GM12878 (cell line): ENCODE data around the gene MR1. TPM values are rescaled to one million over a fixed set of nuclear protein-coding genes. Genes with fewer than 3 reads are reported as not detected.

Experiments used
- BMI1 ChIP-seq: fragments of 450-650 bp; IDR thresholded peaks from 2 replicates; pipeline ENCODE4 v1.6.1; 2016; ENCODE audit warnings: mild to moderate bottlenecking, moderate library complexity, borderline replicate concordance
- CBFB ChIP-seq: IDR thresholded peaks from 2 replicates; pipeline ENCODE4 v1.6.1; 2016; ENCODE audit warnings: antibody characterized with exemption, low read depth
- CHD4 ChIP-seq: fragments of 200-600 bp; sonication (generic); IDR thresholded peaks from 2 replicates; pipeline ENCODE4 v1.6.1; 2016; ENCODE audit warnings: mild to moderate bottlenecking
- EGR1 ChIP-seq, 2 experiments: IDR thresholded peaks; 1 replicate in 1 of 2; 2 replicates in 1 of 2; pipeline ENCODE4 v1.6.1; 2011 to 2012; ENCODE audit warnings: low read depth in 2 of 2, low read length in 2 of 2, borderline replicate concordance in 1 of 2, mild to moderate bottlenecking in 1 of 2, moderate library complexity in 1 of 2
- GATAD2B ChIP-seq: fragments of 450-650 bp; conservative IDR thresholded peaks from 2 replicates; pipeline ENCODE4 v1.6.1; 2017; ENCODE audit warnings: low read depth, mild to moderate bottlenecking, moderate library complexity
- HDAC2 ChIP-seq: fragments of 200-600 bp; sonication (generic); IDR thresholded peaks from 2 replicates; pipeline ENCODE4 v1.6.1; 2017
- NFIC ChIP-seq: IDR thresholded peaks from 2 replicates; pipeline ENCODE4 v1.6.1; 2012; ENCODE audit warnings: low read depth, mild to moderate bottlenecking, inconsistent platforms, low read length, moderate library complexity
- NR2C1 ChIP-seq: fragments of 450-650 bp; IDR thresholded peaks from 2 replicates; pipeline ENCODE4 v1.6.1; 2017; ENCODE audit warnings: antibody characterized with exemption, mild to moderate bottlenecking, moderate library complexity
- PAX5 ChIP-seq: IDR thresholded peaks from 2 replicates; pipeline ENCODE4 v1.6.1; 2011; ENCODE audit warnings: low read depth, low read length, borderline replicate concordance
- POLR2AphosphoS2 ChIP-seq: IDR thresholded peaks from 2 replicates; pipeline ENCODE4 v1.6.1; 2011; ENCODE audit warnings: low read depth, mild to moderate bottlenecking, low read length, improper control_type of control experiment, moderate library complexity
- RAD21 ChIP-seq: IDR thresholded peaks from 2 replicates; pipeline ENCODE4 v1.6.1; 2011; ENCODE audit warnings: mild to moderate bottlenecking, low read depth, low read length, moderate library complexity; ENCODE audit not compliant: insufficient read depth
- RCOR1 ChIP-seq: conservative IDR thresholded peaks from 2 replicates; pipeline ENCODE4 v1.6.1; 2012; ENCODE audit warnings: low read depth, low read length, improper control_type of control experiment
- RUNX3 ChIP-seq: IDR thresholded peaks from 2 replicates; pipeline ENCODE4 v1.6.1; 2012; ENCODE audit warnings: low read length, inconsistent platforms
- SKIL ChIP-seq: fragments of 450-650 bp; IDR thresholded peaks from 2 replicates; pipeline ENCODE4 v1.6.1; 2017; ENCODE audit warnings: mild to moderate bottlenecking, low read depth, inconsistent platforms; ENCODE audit not compliant: poor library complexity, severe bottlenecking
- TCF12 ChIP-seq: IDR thresholded peaks from 2 replicates; pipeline ENCODE4 v1.6.1; 2011; ENCODE audit warnings: low read depth, mild to moderate bottlenecking, low read length
- USF1 ChIP-seq: IDR thresholded peaks from 2 replicates; pipeline ENCODE4 v1.6.1; 2011; ENCODE audit warnings: borderline replicate concordance, low read depth, mild to moderate bottlenecking, moderate library complexity, mixed read lengths, low read length; ENCODE audit not compliant: insufficient read depth; ENCODE audit errors: extremely low read length
- WRNIP1 ChIP-seq: IDR thresholded peaks from 2 replicates; pipeline ENCODE4 v1.6.1; 2011; ENCODE audit warnings: low read depth, low read length, improper control_type of control experiment, borderline replicate concordance
- ZNF384 ChIP-seq: IDR thresholded peaks from 2 replicates; pipeline ENCODE4 v1.6.1; 2012; ENCODE audit warnings: low read depth, mild to moderate bottlenecking, low read length, improper control_type of control experiment, borderline replicate concordance
- ZZZ3 ChIP-seq: IDR thresholded peaks from 2 replicates; pipeline ENCODE4 v1.6.1; 2011; ENCODE audit warnings: low read depth; ENCODE audit not compliant: control insufficient read depth, insufficient read length
- polyA plus RNA-seq, 11 experiments: library from polyadenylated mRNA; depleted of rRNA in 4 of 11; unstranded in 6 of 11; stranded (reverse) in 5 of 11; fragments of >200 nt; fragmentation: Nextera tagmentation in 4 of 11; fragmentation: Illumina TruSeq in 1 of 11; extraction: Ambion mirVana in 4 of 11; extraction: Trizol in 1 of 11; gene quantifications; 1 replicate in 1 of 11; 2 replicates in 10 of 11; pipeline versions ENCODE4 v1.2.1 to v1.2.3, GENCODE V29; 2011 to 2016; ENCODE audit warnings: inconsistent platforms in 2 of 11, missing spikeins in 2 of 11, low read depth in 1 of 11
- total RNA-seq, 4 experiments: library from RNA; depleted of rRNA in 3 of 4; stranded (reverse); fragments of >200 nt in 3 of 4; fragmentation: Illumina TruSeq in 1 of 4; extraction: Trizol in 1 of 4; gene quantifications; 2 replicates each; pipeline versions ENCODE4 v1.2.1 to v1.2.3, GENCODE V29; 2013 to 2021
- TF ChIP-seq, protein P1 (sequence below): IDR thresholded peaks from 2 replicates; pipeline ENCODE4 v1.6.1; 2012; ENCODE audit warnings: improper control_type of control experiment, low read depth, low read length; ENCODE audit not compliant: insufficient replicate concordance
- TF ChIP-seq, protein P2 (sequence below): fragments of 450-650 bp; IDR thresholded peaks from 2 replicates; pipeline ENCODE4 v1.6.1; 2014; ENCODE audit warnings: mild to moderate bottlenecking

The MR1 gene
- total and polyA plus RNA-seq, 10 of the 15 experiments (the other 5 are each of a cell fraction or from before 2014, with no cell fraction given), result 24.7 to 65.9 (median 30.9) TPM

DNA sequence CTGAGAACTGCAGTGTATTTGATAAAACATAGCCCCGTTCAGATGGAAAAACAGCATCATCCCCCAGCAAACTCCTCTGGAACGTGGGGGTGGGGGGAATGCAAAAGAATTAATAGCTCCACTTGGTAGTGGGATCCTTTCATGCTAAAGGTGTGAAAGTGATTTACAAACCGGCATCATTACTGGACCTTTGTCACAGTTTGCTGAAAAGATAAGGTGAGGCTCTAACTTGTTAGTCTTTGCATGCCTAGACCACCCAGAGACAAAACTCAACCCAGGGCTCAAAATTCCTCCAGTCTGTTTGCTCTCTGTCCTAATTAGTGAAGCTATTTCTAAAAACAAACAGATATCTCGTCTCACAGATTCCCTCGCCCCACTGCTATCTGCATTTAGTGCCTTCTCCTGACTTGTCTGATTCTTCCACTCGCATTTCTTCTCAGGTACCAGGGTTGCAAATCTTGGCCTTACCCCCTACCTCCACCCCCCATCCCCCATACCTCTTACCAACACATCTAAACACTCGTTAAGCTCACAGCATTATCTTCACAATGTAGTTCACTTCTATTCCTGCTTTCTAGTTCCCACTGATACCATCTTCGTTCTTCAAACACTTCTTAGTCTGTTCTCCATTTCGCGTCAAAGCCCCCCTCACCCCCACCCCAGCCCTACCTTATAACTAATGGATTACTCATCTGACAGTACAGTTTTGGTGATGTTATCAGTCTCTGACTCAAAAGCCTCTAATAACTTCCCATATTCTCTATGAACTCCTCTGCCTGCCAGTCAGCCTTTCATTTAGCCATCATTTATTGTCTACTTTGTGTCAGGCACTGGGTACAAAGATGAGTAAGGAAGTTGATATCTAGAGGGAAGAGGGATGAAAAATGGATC lies 66.5 kb downstream of the MR1 start (continued):
- TF ChIP-seq NFIC (peak; percentile 65; the same call in 1 of the 2 replicates), HDAC2 (no peak), ZZZ3 (no peak), RUNX3 (peak; percentile 7; the same call in 1 of the 2 replicates), NR2C1 (no peak), BMI1 (no peak), RCOR1 (no peak), GATAD2B (no peak), CHD4 (no peak), CBFB (no peak), EGR1 (IDR thresholded peaks at IDR 0.05; ENCODE audit: borderline replicate concordance in 1 of 2, low read depth in 2 of 2, low read length in 2 of 2) (no peak), POLR2AphosphoS2 (no peak), SKIL (no peak), RAD21 (no peak), ZNF384 (no peak), WRNIP1 (no peak), PAX5 (no peak), USF1 (no peak), TCF12 (no peak)
- TF ChIP-seq, protein P1, sequence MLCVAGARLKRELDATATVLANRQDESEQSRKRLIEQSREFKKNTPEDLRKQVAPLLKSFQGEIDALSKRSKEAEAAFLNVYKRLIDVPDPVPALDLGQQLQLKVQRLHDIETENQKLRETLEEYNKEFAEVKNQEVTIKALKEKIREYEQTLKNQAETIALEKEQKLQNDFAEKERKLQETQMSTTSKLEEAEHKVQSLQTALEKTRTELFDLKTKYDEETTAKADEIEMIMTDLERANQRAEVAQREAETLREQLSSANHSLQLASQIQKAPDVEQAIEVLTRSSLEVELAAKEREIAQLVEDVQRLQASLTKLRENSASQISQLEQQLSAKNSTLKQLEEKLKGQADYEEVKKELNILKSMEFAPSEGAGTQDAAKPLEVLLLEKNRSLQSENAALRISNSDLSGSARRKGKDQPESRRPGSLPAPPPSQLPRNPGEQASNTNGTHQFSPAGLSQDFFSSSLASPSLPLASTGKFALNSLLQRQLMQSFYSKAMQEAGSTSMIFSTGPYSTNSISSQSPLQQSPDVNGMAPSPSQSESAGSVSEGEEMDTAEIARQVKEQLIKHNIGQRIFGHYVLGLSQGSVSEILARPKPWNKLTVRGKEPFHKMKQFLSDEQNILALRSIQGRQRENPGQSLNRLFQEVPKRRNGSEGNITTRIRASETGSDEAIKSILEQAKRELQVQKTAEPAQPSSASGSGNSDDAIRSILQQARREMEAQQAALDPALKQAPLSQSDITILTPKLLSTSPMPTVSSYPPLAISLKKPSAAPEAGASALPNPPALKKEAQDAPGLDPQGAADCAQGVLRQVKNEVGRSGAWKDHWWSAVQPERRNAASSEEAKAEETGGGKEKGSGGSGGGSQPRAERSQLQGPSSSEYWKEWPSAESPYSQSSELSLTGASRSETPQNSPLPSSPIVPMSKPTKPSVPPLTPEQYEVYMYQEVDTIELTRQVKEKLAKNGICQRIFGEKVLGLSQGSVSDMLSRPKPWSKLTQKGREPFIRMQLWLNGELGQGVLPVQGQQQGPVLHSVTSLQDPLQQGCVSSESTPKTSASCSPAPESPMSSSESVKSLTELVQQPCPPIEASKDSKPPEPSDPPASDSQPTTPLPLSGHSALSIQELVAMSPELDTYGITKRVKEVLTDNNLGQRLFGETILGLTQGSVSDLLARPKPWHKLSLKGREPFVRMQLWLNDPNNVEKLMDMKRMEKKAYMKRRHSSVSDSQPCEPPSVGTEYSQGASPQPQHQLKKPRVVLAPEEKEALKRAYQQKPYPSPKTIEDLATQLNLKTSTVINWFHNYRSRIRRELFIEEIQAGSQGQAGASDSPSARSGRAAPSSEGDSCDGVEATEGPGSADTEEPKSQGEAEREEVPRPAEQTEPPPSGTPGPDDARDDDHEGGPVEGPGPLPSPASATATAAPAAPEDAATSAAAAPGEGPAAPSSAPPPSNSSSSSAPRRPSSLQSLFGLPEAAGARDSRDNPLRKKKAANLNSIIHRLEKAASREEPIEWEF, result no peak
- TF ChIP-seq, protein P2, sequence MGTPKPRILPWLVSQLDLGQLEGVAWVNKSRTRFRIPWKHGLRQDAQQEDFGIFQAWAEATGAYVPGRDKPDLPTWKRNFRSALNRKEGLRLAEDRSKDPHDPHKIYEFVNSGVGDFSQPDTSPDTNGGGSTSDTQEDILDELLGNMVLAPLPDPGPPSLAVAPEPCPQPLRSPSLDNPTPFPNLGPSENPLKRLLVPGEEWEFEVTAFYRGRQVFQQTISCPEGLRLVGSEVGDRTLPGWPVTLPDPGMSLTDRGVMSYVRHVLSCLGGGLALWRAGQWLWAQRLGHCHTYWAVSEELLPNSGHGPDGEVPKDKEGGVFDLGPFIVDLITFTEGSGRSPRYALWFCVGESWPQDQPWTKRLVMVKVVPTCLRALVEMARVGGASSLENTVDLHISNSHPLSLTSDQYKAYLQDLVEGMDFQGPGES, result no peak
